Measurements from ENCODE around the gene PABPN1L.

- TF ChIP-seq, protein P1, sequence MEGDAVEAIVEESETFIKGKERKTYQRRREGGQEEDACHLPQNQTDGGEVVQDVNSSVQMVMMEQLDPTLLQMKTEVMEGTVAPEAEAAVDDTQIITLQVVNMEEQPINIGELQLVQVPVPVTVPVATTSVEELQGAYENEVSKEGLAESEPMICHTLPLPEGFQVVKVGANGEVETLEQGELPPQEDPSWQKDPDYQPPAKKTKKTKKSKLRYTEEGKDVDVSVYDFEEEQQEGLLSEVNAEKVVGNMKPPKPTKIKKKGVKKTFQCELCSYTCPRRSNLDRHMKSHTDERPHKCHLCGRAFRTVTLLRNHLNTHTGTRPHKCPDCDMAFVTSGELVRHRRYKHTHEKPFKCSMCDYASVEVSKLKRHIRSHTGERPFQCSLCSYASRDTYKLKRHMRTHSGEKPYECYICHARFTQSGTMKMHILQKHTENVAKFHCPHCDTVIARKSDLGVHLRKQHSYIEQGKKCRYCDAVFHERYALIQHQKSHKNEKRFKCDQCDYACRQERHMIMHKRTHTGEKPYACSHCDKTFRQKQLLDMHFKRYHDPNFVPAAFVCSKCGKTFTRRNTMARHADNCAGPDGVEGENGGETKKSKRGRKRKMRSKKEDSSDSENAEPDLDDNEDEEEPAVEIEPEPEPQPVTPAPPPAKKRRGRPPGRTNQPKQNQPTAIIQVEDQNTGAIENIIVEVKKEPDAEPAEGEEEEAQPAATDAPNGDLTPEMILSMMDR (IDR thresholded peaks at IDR 0.05; ENCODE audit: insufficient read depth, low read length, poor library complexity, severe bottlenecking), result no peak
- TF ChIP-seq EZH2phosphoT487 (conservative IDR thresholded peaks at IDR 0.05; ENCODE audit: low read length), result no peak
These were observed 20.4 kb downstream of the PABPN1L start for GRCh38 chr16:88846088-88846487.
